NCI-H774 (cell line): ENCODE results near the gene ATG2B.
"Not testable (repeated sequence)": the region's sequence is repeated elsewhere in the genome, so short reads cannot be mapped to it uniquely, and the experiment has no call there.

Experiments
- DNase-seq: peaks from one replicate; lab custom pipeline; 2025; lab: John Stamatoyannopoulos, UW

ATG2B gene

DNA sequence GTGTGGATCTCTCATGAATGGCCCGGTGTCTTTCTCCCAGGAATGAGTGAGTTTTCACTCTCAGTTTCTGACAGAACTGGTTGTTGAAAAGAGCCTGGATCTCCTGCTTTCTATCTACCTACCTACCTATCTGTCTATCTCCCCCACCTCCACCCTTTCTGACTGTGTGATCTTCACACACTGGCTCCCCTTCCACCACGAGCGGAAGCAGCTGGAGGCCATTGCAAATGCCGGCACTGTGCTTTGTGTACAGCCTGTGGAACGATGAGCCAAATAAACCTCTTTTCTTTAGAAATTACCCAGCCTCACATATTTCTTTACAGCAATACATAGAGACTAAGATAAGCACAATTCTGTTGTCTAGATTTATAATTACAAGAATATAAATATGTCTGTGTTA is 7.4 kb upstream of the ATG2B start:
- no peak for DNase-seq

DNA sequence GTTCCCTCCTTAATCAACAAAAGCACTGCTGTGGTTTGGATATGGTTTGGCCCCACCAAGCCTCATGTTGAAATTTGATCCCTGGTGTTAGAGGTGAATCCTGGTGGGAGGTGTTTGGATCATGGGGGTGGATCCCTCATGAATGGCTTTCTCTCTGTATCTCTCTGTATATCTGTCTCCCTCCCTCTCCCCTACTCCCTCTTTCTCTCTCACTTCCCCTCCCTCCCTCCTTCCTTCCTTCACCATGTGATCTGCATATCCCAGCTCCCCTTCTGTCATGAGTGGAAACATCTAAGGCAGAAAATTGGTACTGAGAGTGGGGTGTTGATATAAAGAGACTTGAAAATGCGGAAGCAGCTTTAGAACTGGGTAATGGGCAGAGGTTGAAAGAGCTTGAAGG is 5.4 kb upstream of the ATG2B start:
- no peak for DNase-seq

DNA sequence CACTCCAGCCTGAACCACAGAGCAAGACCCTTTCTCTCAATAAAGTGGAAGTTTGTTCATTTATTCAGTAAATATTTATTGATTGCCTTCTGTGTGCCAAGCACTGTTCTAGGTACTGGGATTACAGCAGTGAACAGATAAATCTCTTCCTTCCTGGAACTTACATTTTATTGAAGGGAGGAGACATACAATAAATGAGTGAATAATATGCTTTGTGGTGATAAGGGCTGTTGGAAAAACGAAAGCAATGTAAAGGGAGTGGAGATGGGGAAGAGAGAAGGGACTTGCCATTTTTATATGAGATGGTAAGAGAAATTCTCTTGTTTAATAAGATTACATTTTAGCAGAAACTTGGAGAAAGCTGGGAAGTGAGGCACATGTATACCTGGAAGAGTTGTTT is 1.8 kb upstream of the ATG2B start:
- no peak for DNase-seq

DNA sequence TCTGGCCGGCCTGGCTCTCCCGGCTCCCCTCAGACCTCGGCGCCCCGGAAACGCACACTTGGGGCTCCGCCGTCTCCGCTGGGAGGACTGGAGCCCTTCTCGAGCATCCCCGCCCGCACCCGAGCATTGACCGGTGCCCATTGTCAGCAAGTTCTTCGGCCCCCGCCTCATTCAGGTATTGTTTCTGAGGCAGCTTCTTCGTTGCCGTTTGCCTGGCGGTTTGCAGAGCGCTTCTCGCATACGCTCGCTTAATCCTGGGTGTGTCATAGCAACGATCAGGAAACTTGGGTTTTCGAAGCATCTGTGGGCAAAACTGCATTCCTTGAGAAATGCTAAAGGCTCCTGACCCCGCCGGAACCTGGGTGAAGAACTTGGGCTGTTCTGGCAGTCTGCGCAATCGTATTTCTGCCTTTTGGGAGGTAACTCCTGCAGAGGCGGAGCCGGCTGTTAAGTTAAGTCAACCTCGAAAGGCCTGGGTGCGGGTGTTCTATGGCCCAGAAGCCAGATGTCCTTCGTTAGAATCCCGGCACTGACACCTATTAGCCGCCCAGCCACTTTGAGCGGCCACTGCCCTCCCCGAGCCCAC is 703 bp upstream of the ATG2B start:
- peak; percentile 18 for DNase-seq

DNA sequence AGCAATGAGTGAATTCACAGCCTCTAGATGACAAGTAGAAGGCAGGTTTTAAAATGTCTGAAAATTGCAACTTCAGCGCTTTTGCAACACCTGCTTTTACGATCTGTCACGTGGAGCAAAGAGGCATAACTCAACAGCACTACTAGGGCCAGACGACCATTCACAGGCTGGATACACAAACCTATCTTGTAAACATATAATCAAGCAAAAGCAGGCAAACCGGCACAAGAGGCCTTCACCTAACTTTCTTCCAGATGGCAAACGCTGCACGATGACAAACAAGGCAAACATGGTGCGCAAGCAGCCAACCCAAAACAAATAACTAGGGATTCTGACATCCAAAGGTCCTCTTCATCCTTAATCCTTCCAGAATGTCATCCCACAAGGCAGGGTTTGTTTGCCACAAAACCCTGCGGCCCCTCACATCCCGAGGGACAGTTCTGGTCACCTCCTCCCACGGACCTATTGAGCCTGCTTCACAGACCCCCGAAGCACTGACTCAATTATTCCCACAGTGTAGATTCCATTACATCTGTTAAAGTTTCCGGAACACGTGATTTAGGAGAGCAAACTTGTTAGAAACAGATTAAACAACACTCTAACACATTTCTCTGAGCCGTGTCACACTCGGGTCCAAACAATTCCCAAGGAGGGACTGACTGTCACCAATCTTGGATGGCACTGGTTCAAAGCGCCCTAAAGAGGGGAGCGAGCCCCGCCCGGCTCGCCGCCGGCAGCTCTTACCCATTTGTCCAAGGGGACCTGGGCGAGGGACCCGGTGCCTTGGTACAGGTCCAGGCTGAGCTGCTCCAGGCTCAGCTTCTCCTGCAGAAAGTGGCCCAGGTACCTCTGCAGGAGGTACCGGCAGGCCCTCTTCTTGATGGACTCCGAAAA is 823 bp downstream of the ATG2B start:
- DNase-seq: peak; percentile 73

GRCh38 chr14:96359959-96360358 is 3.2 kb downstream of the ATG2B start:
- no peak for DNase-seq

- DNase-seq: no peak
These were observed 5.9 kb downstream of the ATG2B start for GRCh38 chr14:96357216-96357615.

DNA sequence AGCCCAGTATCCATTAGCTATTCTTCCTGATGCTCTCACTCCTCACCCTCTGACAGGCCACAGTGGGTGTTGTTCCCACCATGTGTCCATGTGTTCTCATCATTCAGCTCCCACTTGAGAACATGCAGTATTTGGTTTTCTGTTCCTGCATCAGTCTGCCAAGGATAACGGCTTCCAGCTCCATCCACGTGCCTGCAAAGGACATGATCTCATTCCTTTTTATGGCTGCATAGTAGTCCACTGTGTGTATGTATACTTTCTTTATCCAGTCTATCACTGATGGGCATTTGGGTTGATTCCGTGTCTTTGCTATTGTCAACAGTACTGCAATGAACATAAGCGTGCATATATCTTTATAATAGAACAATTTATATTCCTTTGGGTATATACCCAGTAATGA is 8.9 kb downstream of the ATG2B start:
- no peak for DNase-seq

DNA sequence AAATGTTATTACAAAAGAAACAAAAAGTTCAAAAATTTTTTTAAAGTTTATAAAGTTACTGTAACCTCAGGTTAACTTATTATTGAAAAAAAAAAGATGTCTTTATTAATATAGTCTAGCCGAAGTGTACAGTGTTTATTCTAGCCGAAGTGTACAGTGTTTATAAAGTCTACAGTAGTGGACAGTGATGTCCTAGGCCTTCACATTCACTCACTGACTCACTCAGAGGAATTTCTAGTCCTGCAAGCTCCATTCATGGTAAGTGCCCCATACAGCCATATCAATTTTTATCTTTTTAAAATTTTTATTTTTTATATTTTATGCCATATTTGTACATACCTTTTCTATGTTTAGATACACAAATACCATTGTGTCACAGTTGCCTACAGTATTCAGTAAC is 10.4 kb downstream of the ATG2B start:
- no peak for DNase-seq

GRCh38 chr14:96351986-96352385 is 11.2 kb downstream of the ATG2B start:
- DNase-seq: no peak

- no peak for DNase-seq
These were observed 13.7 kb downstream of the ATG2B start for GRCh38 chr14:96349286-96350075.

GRCh38 chr14:96347957-96348356 is 15.2 kb downstream of the ATG2B start:
- DNase-seq: not testable (repeated sequence)

DNA sequence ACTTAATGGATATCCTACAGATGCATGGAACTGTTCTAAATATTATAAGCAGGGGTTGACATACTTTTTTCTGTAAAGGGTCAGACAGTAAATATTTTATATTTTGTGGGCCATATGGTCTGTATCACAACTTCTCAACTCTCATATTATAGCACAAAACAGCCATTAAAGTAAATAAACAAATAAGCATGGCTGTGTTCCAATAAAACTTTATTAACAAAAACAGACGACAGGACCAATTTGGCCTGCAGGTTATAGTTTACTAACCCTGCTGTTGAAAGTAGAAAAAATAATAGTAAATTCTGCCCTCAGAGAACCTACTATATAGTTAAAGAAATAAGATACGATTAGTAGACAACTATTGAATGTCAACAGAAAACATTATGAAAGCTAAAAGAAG is 17.5 kb downstream of the ATG2B start:
- DNase-seq: no peak

DNA sequence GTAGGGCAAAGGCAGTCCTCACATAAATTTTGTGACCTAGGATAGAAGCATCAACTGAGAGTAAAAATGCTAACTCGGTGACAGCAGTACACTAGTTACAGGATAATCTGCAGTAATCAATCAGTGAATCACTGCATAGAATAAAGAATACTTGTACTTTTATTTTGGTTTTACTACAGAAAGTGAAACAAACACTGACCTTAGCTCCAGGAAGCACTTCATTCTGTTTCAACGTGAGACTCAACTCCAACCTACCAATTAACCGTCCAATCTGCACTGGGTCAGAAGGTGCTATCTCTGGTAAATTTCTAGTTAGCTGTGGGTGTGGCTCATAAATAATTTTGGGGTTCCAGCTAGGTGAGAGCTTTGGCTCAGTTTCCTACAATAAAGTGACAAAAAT is 21.8 kb downstream of the ATG2B start:
- no peak for DNase-seq

DNA sequence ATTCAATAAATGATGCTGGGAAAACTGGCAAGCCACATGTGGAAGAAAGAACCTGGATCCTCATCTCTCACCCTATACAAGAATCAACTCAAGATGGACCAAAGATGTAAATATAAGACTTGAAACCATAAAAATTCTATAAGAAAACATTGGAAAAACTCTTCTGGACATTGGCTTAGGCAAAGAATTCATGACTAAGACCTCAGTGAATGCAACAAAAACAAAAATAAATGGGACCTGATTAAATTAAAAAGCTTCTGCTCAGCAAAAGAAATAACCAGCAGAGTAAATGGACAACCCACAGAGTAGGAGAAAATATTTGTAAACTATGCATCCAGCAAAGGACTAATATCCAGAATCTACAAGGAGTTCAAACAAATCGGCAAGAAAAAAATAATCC is 24.6 kb downstream of the ATG2B start:
- no peak for DNase-seq

GRCh38 chr14:96324219-96324618 is 38.9 kb downstream of the ATG2B start:
- DNase-seq: no peak

- DNase-seq: no peak
These were observed 42.5 kb downstream of the ATG2B start for GRCh38 chr14:96320605-96321004.

- no peak for DNase-seq
These were observed 44.3 kb downstream of the ATG2B start for GRCh38 chr14:96318836-96319235.

DNA sequence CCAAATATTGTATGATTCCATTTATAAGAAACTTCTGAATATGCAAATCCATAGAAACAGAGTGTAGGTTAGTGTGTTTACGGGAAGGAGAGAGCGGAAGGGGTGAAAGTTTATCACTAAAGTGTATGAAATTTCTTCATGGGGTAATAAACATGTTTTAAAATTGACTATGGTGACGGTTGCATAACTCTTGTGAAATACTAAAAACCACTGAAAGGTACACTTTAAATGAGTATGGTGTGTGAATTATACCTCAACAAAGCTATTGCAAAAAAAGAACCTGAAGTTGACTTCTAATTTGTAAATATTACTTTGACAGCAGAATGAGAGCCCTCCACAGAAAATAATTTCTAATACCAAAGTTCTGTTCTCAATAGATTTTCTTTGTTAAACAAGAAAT is 47.1 kb downstream of the ATG2B start:
- DNase-seq: no peak

- DNase-seq: no peak
These were observed 52.2 kb downstream of the ATG2B start for GRCh38 chr14:96310906-96311305.

DNA sequence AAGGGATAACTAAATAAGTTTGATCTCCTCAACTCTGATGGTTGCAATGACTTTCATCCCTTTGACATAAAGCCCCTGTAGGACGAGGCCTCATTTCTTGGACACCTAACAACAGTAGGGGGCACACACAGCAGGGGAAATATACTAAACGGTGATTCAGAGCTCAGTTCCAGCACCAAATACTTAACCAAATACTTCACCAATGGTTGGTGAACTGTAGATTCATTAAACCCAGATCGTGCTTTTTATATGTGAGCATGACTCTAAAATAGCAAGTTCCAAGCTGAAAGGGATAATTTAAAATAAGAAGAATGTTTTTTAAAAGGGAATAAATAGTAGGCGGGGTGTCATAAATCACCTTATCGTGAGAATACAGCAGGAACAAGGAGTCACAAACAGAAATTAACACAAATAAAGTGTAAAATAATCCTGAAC is 53.2 kb downstream of the ATG2B start:
- no peak for DNase-seq

GRCh38 chr14:96309133-96309895 is 53.8 kb downstream of the ATG2B start:
- DNase-seq: no peak
